Loucy (cell line): ENCODE data around the gene RANBP3.
"Not testable (repeated sequence)": the region's sequence is repeated elsewhere in the genome, so short reads cannot be mapped to it uniquely, and the experiment has no call there.

ENCODE experiments used
- H2AFZ ChIP-seq: fragments of 200-600 bp; sonication (generic); 2 replicates; pipeline ENCODE4 v1.6.0; 2016; ENCODE audit warnings: antibody characterized with exemption, mild to moderate bottlenecking, low read length, moderate library complexity
- H3F3A ChIP-seq: fragments of 200-600 bp; 2 replicates; pipeline ENCODE4 v1.6.0; 2016; ENCODE audit warnings: antibody characterized with exemption, low read depth, mild to moderate bottlenecking
- H3K27me3 ChIP-seq: fragments of 200-600 bp; sonication (generic); 2 replicates; pipeline ENCODE4 v1.6.1; 2014; ENCODE audit warnings: low read length, mild to moderate bottlenecking; ENCODE audit not compliant: insufficient read depth, poor library complexity, severe bottlenecking
- H3K36me3 ChIP-seq: fragments of 200-600 bp; sonication (generic); 2 replicates; pipeline ENCODE4 v1.6.1; 2016; ENCODE audit warnings: low read length; ENCODE audit not compliant: insufficient read depth
- H3K4me1 ChIP-seq: fragments of 200-600 bp; sonication (generic); 2 replicates; pipeline ENCODE4 v1.5.1; 2014; ENCODE audit warnings: low read length, mild to moderate bottlenecking; ENCODE audit not compliant: insufficient read depth, poor library complexity, severe bottlenecking
- H3K4me2 ChIP-seq: fragments of 200-600 bp; sonication (generic); 2 replicates; pipeline ENCODE4 v1.6.0; 2014; ENCODE audit warnings: antibody characterized with exemption, low read length, low read depth, mild to moderate bottlenecking; ENCODE audit not compliant: poor library complexity, severe bottlenecking
- H3K4me3 ChIP-seq: fragments of 200-600 bp; sonication (generic); 2 replicates; pipeline ENCODE4 v1.5.1; 2014; ENCODE audit warnings: low read length, mild to moderate bottlenecking, mixed read lengths; ENCODE audit not compliant: poor library complexity, severe bottlenecking
- H3K79me2 ChIP-seq: fragments of 200-600 bp; sonication (generic); 2 replicates; pipeline ENCODE4 v1.6.1; 2014; ENCODE audit warnings: low read length; ENCODE audit not compliant: insufficient read depth
- H3K9ac ChIP-seq: fragments of 200-600 bp; sonication (generic); 2 replicates; pipeline ENCODE4 v1.6.0; 2014; ENCODE audit warnings: mild to moderate bottlenecking, low read depth, low read length, moderate library complexity; ENCODE audit not compliant: poor library complexity, severe bottlenecking
- H3K9me2 ChIP-seq: fragments of 200-600 bp; sonication (generic); replicated peaks from 2 replicates; pipeline ENCODE4 v1.6.1; 2016; ENCODE audit warnings: low read depth, low read length, mixed read lengths
- H3K9me3 ChIP-seq: fragments of 200-600 bp; sonication (generic); 2 replicates; pipeline ENCODE4 v1.6.1; 2014; ENCODE audit warnings: mild to moderate bottlenecking, antibody characterized with exemption, low read length, low read depth; ENCODE audit not compliant: insufficient read depth
- H4K20me1 ChIP-seq: fragments of 200-600 bp; sonication (generic); 2 replicates; pipeline ENCODE4 v1.6.0; 2014; ENCODE audit warnings: antibody characterized with exemption, low read length, mild to moderate bottlenecking; ENCODE audit not compliant: insufficient read depth, poor library complexity, severe bottlenecking
- EZH2phosphoT487 ChIP-seq: fragments of 200-600 bp; IDR thresholded peaks from 2 replicates; pipeline ENCODE4 v1.6.1; 2018; ENCODE audit warnings: antibody characterized with exemption, mild to moderate bottlenecking, moderate library complexity, borderline replicate concordance
- TF ChIP-seq, protein P1 (sequence below): fragments of 200-600 bp; sonication (generic); conservative IDR thresholded peaks from 2 replicates; pipeline ENCODE4 v1.5.1; 2014; ENCODE audit warnings: mild to moderate bottlenecking, antibody characterized with exemption, low read length

RANBP3 gene

DNA sequence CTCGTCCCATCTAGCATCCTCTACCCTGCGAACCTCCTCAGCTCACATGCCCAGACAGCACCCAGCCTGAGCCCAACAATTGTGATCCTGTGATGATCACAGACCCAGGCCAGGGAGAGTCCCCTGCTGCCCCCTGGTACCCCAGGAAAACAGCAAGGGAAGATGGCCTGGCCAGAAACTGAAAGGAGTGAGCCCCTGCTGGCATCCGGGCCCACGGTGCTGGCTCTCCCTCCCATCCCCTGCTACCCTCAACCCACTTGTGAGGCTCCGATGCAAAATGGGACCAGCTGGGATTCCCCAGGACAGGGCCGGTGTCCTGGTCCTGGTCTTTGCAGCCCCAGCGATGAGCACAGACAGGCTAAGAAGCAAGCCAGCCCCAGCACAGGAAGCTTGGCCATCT, 14.1 kb downstream of the RANBP3 start:
- H3K9me2 ChIP-seq, result no peaks in the 10 kb centered on the region
- H3F3A ChIP-seq, result no peaks in the 10 kb centered on the region
- H3K9me3 ChIP-seq, result no peaks in the 10 kb centered on the region
- H3K4me2 ChIP-seq, result no peak overlapping the region
- H3K4me3 ChIP-seq, result no peak overlapping the region
- H3K79me2 ChIP-seq, result peaks cover 100% of the 10 kb centered on the region
- no peaks in the 10 kb centered on the region for H3K27me3 ChIP-seq
- H2AFZ ChIP-seq, result no peak overlapping the region
- H3K9ac ChIP-seq, result no peak overlapping the region
- peaks cover 8% of the 10 kb centered on the region; the same call in 1 of the 2 replicates for H3K36me3 ChIP-seq
- H3K4me1 ChIP-seq, result peaks cover 25% of the 10 kb centered on the region
- no peak for TF ChIP-seq EZH2phosphoT487
- TF ChIP-seq, protein P1, sequence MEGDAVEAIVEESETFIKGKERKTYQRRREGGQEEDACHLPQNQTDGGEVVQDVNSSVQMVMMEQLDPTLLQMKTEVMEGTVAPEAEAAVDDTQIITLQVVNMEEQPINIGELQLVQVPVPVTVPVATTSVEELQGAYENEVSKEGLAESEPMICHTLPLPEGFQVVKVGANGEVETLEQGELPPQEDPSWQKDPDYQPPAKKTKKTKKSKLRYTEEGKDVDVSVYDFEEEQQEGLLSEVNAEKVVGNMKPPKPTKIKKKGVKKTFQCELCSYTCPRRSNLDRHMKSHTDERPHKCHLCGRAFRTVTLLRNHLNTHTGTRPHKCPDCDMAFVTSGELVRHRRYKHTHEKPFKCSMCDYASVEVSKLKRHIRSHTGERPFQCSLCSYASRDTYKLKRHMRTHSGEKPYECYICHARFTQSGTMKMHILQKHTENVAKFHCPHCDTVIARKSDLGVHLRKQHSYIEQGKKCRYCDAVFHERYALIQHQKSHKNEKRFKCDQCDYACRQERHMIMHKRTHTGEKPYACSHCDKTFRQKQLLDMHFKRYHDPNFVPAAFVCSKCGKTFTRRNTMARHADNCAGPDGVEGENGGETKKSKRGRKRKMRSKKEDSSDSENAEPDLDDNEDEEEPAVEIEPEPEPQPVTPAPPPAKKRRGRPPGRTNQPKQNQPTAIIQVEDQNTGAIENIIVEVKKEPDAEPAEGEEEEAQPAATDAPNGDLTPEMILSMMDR, result no peak
- H4K20me1 ChIP-seq, result peaks cover 97% of the 10 kb centered on the region

DNA sequence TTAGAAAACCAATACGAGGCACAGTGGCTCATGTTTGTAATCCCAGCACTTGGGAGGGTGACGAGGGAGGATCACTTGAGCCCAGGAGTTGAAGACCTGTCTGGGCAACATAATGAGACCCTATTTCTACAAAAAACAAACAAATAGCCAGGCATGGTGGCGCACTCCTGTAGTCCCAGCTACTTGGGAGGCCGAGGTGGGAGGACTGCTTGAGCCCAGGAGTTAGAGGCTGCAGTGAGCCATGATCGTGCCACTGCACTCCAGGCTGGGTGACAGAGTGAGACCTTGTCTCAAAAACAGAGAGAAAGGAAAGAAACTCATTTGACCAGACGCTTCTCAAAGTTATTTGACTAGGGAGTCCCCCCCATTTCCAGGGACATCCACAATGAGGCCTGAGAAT, 14.7 kb downstream of the RANBP3 start:
- H3K27me3 ChIP-seq, H3K9ac ChIP-seq, H3F3A ChIP-seq, H2AFZ ChIP-seq, H3K4me3 ChIP-seq, H3K4me2 ChIP-seq, H3K9me3 ChIP-seq, H3K9me2 ChIP-seq, H3K36me3 ChIP-seq: not testable (repeated sequence)
- Histone ChIP-seq H3K4me1 (peaks cover 22% of the 10 kb centered on the region), H3K79me2 (peaks cover 100% of the 10 kb centered on the region), H4K20me1 (peaks cover 97% of the 10 kb centered on the region)

DNA sequence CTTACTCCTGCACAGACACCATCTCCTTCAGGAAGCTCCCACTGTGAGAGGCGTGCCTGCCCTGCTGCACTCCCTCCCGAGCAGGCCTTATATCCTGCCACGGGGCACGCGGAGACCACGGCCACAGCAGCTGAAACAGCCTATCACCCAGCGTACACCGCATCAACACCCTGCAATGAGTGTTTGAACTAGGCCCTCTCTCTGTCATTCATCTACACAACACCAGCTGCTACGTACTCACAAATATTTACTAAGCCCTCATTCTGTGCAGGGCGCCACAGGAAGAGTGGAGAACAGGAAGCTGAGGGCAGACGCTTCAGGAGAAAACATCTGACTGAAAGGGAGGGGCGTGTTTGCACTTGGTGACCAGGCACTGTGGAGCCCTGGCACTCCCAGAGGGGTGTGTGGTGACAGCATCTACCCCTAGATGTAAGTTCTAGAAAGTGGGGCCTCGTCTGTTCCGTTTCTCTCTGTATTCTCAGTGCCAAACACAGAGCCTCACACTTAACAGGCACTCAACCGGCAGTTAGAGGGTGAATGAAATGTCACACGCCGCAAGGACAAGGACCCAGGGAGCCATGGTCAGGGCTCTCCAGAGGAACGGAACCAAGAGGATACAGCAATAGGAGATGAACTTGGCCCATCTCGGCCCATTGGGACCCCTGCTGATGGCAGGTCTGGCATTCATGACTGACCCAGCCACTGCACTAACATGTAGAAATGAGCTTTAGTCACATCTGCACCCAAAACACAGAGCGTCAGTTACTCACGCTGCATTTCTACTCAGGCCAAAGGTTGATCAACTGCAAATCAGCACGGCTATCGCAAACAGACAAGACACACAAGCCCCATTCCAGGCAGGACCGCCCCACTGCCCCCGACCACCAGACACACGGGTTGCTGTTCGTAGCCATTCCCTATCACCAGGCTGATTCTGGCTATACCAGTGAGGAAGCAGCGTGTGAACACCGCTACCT, 15.7 kb downstream of the RANBP3 start:
- Histone ChIP-seq H2AFZ (no peak overlapping the region), H3K4me3 (peak overlapping the region; percentile 25), H3K9me3 (no peaks in the 10 kb centered on the region), H3F3A (no peaks in the 10 kb centered on the region), H3K4me2 (peak overlapping the region; percentile 60), H3K4me1 (peaks cover 13% of the 10 kb centered on the region), H3K9me2 (no peaks in the 10 kb centered on the region), H3K9ac (peak overlapping the region; percentile 24), H3K36me3 (peaks cover 8% of the 10 kb centered on the region; the same call in 1 of the 2 replicates), H3K79me2 (peaks cover 100% of the 10 kb centered on the region), H3K27me3 (no peaks in the 10 kb centered on the region), H4K20me1 (peaks cover 97% of the 10 kb centered on the region)
- TF ChIP-seq EZH2phosphoT487, result no peak

DNA sequence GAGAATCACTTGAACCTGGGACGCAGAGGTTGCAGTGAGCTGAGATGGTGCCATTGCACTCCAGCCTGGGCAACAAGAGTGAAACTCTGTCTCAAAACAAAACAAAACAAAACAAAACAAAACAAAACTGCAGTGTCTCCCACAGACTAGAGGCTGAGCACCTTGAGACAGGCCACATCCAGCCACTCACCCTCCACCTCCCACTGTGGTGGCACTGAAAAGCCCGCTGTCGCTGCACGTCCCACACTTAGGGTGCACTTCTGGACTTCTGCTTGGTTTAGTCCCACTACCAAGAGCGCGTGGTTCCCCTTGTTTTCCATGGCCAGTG, 16.3 kb downstream of the RANBP3 start:
- peak overlapping the region; percentile 60 for H3K4me2 ChIP-seq
- not testable (repeated sequence) for H3K9me2 ChIP-seq, H3F3A ChIP-seq, H3K27me3 ChIP-seq, H2AFZ ChIP-seq, H3K36me3 ChIP-seq, H3K9ac ChIP-seq, H3K9me3 ChIP-seq
- peak overlapping the region; percentile 25 for H3K4me3 ChIP-seq
- H3K79me2 ChIP-seq, result peaks cover 100% of the 10 kb centered on the region
- peaks cover 13% of the 10 kb centered on the region for H3K4me1 ChIP-seq
- peaks cover 93% of the 10 kb centered on the region for H4K20me1 ChIP-seq
